ENCODE data around the gene NPFF. TPM values are rescaled to one million over a fixed set of nuclear protein-coding genes. Genes with fewer than 3 reads are reported as not detected.
A peak's percentile ranks its signal among the peaks of the same experiment; 100 is the strongest.

The NPFF gene
- total and polyA plus RNA-seq, 3 experiments from 2014 or later: not detected

DNA sequence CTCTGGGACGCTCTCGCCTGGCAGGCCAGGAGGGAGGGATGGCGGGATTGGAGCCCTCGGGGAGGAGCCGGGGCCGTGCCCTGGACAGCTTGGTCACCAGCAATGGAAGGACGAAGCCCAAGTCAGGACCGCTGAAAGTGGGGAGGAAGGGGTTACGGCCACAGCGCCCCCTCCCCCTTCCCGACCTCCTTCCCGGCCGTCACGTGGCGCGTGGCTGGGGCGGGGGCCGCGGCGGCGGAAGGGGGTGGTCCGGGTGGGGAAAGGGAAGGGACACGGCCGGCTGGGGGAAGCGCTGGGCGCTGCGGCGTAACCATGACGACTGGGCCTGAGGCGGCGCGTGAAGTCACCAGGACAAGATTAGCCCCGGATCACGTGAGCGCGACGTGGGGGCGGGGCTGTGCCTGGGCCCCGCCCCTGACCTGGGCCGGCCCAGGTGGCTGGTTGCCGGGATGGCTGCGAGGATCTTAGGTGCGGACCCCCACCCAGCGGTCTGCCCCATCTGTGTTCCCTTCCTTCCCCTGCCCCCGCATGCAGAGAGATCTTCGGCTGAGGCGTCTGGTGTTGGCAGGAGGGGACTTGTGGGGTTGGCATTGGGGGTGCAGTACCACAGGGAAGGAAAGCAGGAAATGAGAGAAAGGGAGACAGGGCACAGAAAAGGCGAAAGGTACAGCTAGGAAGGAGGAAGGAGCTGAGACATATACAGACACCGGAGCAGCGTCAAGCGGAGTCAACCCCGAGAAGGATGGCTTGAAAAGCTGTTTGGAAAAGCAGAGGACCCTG lies 14.3 kb downstream of the NPFF start:
- CTCF ChIA-PET: interaction anchor here (0.8 to 2.4 kb wide), 9 partner anchors 8 to 172 kb away, joined by 3 to 13 read pairs (median 3); partner anchors contain the start of genes AAAS, NPFF and TARBP2

DNA sequence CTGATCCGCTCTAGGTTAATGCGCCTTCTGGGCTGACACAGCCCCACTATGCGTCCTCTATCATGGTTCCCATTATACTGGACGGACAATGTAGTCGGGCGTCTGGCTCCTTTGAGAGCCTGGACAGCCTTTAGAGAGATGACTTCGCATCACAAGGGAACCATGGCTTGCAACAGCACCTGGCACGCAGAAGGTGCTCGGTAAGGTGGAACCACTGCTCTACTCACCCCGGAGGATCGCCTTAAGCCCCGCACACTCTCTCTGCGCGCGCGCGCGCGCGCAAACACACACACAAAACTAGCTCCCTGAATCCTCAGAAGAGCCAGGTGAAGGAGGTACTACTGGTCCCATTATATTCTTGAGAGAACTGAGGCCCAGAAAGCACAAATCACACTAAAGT lies 15.1 kb downstream of the NPFF start:
- Histone ChIP-seq H3K36me3 (ENCODE audit: insufficient read depth, low read length) (no peaks in the 10 kb centered on the region), H3K4me1 (ENCODE audit: insufficient read depth, low read length) (peaks cover 16% of the 10 kb centered on the region), H3K27ac (ENCODE audit: low read depth, low read length) (peak overlapping the region; percentile 51), H3K4me3 (ENCODE audit: low read length) (no peak overlapping the region), H3K27me3 (ENCODE audit: insufficient read depth, low read length, poor library complexity, severe bottlenecking) (no peaks in the 10 kb centered on the region), H3K9me3 (ENCODE audit: low read length) (no peaks in the 10 kb centered on the region)
- no peaks in the 10 kb centered on the region for H3K27me3 Mint-ChIP-seq
- peak in 1 of 5 donors; percentile 31 for DNase-seq
- peaks cover 21 to 52% (median 31%) of the 10 kb centered on the region in 3 donors for H3K4me1 Mint-ChIP-seq
- H3K4me3 Mint-ChIP-seq: peak overlapping the region; percentile 87 to 96 (median 92)
- no peaks in the 10 kb centered on the region for H3K9me3 Mint-ChIP-seq
- H3K36me3 Mint-ChIP-seq: peaks cover 0 to 12% (median 0%) of the 10 kb centered on the region in 3 donors
- CTCF ChIA-PET: interaction anchor here (1.1 to 2.4 kb wide), 6 partner anchors 8 to 39 kb away, joined by 3 to 13 read pairs (median 6); partner anchors contain the start of genes NPFF and TARBP2
- H3K27ac Mint-ChIP-seq: peak overlapping the region; percentile 47 to 98 (median 92)
- POLR2A ChIA-PET: interaction anchor here (0.5 to 2.4 kb wide), 4 partner anchors 9 to 167 kb away, joined by 3 to 17 read pairs (median 6); partner anchors contain the start of gene TARBP2

More for the DNA sequence above, 14.3 kb downstream of the NPFF start:
- DNase-seq: peak; percentile 79 to 93 (median 82)
- peak overlapping the region; percentile 51 for H3K27ac ChIP-seq (ENCODE audit: low read depth, low read length)
- Mint-ChIP-seq H3K27ac (peak overlapping the region; percentile 85 to 98 (median 94)), H3K4me1 (peaks cover 21 to 54% (median 39%) of the 10 kb centered on the region in 3 donors), H3K27me3 (no peaks in the 10 kb centered on the region), H3K4me3 (peak overlapping the region; percentile 87 to 96 (median 92)), H3K36me3 (peaks cover 0 to 7% (median 0%) of the 10 kb centered on the region in 3 donors), H3K9me3 (no peaks in the 10 kb centered on the region)
- H3K36me3 ChIP-seq (ENCODE audit: insufficient read depth, low read length): no peaks in the 10 kb centered on the region
- peaks cover 16% of the 10 kb centered on the region for H3K4me1 ChIP-seq (ENCODE audit: insufficient read depth, low read length)
- no peaks in the 10 kb centered on the region for H3K27me3 ChIP-seq (ENCODE audit: insufficient read depth, low read length, poor library complexity, severe bottlenecking)
- no peaks in the 10 kb centered on the region for H3K9me3 ChIP-seq (ENCODE audit: low read length)
- H3K4me3 ChIP-seq (ENCODE audit: low read length): peak overlapping the region; percentile 67
- POLR2A ChIA-PET: interaction anchor here (1.0 to 2.4 kb wide), 4 partner anchors 8 to 168 kb away, joined by 3 to 17 read pairs (median 4); partner anchors contain the start of gene TARBP2

DNA sequence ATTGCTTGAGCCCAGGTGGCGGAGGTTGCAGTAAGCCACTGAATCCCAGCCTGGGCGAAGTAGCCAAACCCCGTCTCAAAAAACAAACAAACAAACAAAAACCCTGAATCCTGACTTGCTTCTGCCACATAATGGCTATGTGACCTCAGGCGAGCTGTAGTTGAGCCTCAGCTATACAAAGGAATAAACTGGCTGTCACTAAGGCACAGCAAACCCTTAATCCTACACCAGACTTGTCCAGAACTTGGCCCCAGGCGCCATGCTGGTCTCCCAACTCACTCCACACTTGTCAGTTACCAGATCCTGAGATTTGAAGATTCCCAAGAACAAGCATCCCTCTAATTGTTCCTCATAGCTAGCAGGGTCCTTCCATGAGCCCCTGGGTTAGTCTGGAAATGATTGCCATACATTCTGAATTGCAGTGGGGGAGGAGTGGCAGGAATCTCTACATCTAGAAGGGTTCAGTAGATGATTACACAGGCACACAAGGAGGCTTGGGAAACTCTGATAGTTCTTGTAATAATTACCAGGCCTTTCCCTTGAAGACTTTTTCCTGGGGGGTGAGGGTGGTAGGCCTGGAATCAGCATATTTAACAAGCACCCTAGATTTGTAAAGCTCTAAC lies 17.9 kb downstream of the NPFF start:
- ChIA-PET CTCF (interaction anchor here (0.9 to 2.1 kb wide), 4 partner anchors 11 to 137 kb away, joined by 3 to 7 read pairs (median 4); partner anchors contain the start of gene TARBP2), POLR2A (interaction anchor here (0.7 to 1.3 kb wide), 3 partner anchors 11 to 14 kb away, joined by 3 to 8 read pairs (median 3); partner anchors contain the start of gene TARBP2)
- Mint-ChIP-seq H3K27me3 (no peaks in the 10 kb centered on the region), H3K36me3 (peaks cover 0 to 32% (median 0%) of the 10 kb centered on the region in 3 donors), H3K9me3 (no peaks in the 10 kb centered on the region), H3K4me1 (peaks cover 26 to 53% (median 30%) of the 10 kb centered on the region in 3 donors), H3K4me3 (no peak overlapping the region), H3K27ac (peak overlapping the region in 4 of 8 donors; percentile 29 to 85 (median 50))
- H3K4me3 ChIP-seq (ENCODE audit: low read length): no peak overlapping the region
- H3K27me3 ChIP-seq (ENCODE audit: insufficient read depth, low read length, poor library complexity, severe bottlenecking): no peaks in the 10 kb centered on the region
- H3K36me3 ChIP-seq (ENCODE audit: insufficient read depth, low read length): peaks cover 19% of the 10 kb centered on the region
- no peaks in the 10 kb centered on the region for H3K9me3 ChIP-seq (ENCODE audit: low read length)
- no peak for DNase-seq
- no peak overlapping the region for H3K27ac ChIP-seq (ENCODE audit: low read depth, low read length)
- peaks cover 14% of the 10 kb centered on the region for H3K4me1 ChIP-seq (ENCODE audit: insufficient read depth, low read length)

DNA sequence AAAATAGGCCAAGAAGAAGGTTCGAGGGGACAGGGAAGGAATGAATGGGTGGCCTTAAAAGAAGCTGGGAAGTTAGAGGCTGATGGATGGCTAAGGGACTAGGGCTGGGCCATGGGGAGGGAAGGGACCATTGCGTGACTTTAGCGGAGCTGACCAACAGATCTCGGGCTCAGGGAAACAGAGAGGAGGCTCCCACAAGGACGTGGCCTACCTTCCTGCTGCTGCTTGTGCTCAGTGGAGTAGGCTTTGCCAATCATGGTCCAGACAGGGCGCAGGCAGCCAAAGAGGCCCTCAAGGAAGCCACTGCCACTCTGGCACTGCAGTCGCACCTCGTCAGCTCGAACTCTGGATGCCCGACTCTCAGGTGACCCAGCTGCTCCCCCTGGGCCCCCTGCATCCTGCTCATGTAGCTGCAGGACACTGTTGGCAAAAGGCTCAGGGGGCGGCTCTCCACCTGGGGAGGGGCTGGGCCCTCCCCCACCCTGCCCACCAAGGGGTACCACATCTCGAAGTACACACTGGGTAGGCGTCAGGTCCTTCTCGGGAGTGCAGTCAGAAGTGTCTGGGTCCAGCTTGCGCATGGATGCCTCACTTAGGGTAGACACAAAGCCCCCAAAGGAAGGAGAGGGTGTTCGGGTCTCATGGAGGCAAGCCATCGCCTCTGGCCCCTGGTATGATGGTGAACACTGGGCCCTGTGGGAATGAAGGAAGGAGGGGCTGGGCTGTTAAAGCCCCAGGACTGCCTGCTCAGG lies 20.4 kb downstream of the NPFF start:
- Histone ChIP-seq H3K27ac (ENCODE audit: low read depth, low read length) (no peak overlapping the region), H3K36me3 (ENCODE audit: insufficient read depth, low read length) (peaks cover 22% of the 10 kb centered on the region), H3K4me1 (ENCODE audit: insufficient read depth, low read length) (no peaks in the 10 kb centered on the region), H3K4me3 (ENCODE audit: low read length) (no peak overlapping the region), H3K27me3 (ENCODE audit: insufficient read depth, low read length, poor library complexity, severe bottlenecking) (no peaks in the 10 kb centered on the region), H3K9me3 (ENCODE audit: low read length) (no peaks in the 10 kb centered on the region)
- no peaks in the 10 kb centered on the region for H3K9me3 Mint-ChIP-seq
- peaks cover 0 to 51% (median 4%) of the 10 kb centered on the region in 3 donors for H3K36me3 Mint-ChIP-seq
- peak overlapping the region; percentile 51 to 93 (median 64) for H3K27ac Mint-ChIP-seq
- CTCF ChIA-PET: interaction anchor here (0.7 to 0.8 kb wide), 2 partner anchors 22 to 135 kb away, joined by 3 read pairs; no protein-coding TSS in a partner anchor
- no peak for DNase-seq
- H3K4me1 Mint-ChIP-seq: peaks cover 8 to 30% (median 10%) of the 10 kb centered on the region in 3 donors
- H3K27me3 Mint-ChIP-seq: no peaks in the 10 kb centered on the region
- H3K4me3 Mint-ChIP-seq: peak overlapping the region in 1 of 7 donors; percentile 43
- POLR2A ChIA-PET: interaction anchor here (0.6 kb wide), 1 partner anchor 12 kb away, joined by 9 read pairs; no protein-coding TSS in a partner anchor

DNA sequence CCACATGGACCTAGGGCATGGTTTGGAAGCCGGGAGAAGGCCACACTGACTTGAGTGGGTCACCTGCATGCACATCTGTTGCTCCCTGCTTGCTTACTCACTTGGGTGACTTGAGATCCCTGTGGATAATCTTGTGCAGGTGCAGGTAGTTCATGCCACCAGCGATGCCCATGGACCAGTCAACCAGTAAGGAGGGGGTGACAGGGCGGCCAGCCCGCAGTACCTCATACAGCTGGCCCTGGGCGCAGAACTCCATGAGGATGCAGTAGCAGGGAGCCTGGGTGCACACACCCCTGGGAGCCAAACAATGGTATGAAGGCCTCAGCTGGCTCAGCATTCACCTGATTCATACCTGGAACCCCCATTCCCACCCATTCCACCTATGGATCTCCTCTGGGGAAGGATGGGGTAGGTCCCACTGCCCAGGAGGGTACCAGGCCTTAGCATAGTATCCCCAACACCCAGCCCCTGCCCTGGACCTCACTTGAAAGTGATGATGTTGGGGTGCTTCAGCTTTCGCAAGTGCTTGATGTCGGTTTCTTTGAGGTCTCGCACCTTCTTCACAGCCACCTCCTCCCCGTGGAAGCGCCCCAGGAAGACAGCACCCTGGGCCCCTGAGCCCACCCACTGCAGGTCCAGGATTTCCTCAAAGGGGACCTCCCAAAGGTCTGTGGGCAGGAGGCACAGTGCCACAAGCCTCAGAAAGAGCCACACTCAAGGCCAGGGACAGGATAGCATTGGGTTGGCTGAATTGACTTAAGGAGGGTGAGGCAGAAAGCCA lies 21.1 kb downstream of the NPFF start:
- Histone ChIP-seq H3K27ac (ENCODE audit: low read depth, low read length) (no peak overlapping the region), H3K4me1 (ENCODE audit: insufficient read depth, low read length) (no peaks in the 10 kb centered on the region), H3K4me3 (ENCODE audit: low read length) (no peak overlapping the region), H3K36me3 (ENCODE audit: insufficient read depth, low read length) (peaks cover 27% of the 10 kb centered on the region), H3K9me3 (ENCODE audit: low read length) (no peaks in the 10 kb centered on the region), H3K27me3 (ENCODE audit: insufficient read depth, low read length, poor library complexity, severe bottlenecking) (no peaks in the 10 kb centered on the region)
- Mint-ChIP-seq H3K27me3 (no peaks in the 10 kb centered on the region), H3K27ac (peak overlapping the region; percentile 61 to 82 (median 65)), H3K4me1 (peaks cover 8 to 29% (median 10%) of the 10 kb centered on the region in 3 donors), H3K4me3 (peak overlapping the region in 1 of 7 donors; percentile 43), H3K9me3 (no peaks in the 10 kb centered on the region), H3K36me3 (peaks cover 0 to 58% (median 6%) of the 10 kb centered on the region in 3 donors)
- CTCF ChIA-PET: interaction anchor here (0.7 kb wide), 1 partner anchor 134 kb away, joined by 3 read pairs; no protein-coding TSS in a partner anchor
- no peak for DNase-seq
- POLR2A ChIA-PET: no interaction called here

DNA sequence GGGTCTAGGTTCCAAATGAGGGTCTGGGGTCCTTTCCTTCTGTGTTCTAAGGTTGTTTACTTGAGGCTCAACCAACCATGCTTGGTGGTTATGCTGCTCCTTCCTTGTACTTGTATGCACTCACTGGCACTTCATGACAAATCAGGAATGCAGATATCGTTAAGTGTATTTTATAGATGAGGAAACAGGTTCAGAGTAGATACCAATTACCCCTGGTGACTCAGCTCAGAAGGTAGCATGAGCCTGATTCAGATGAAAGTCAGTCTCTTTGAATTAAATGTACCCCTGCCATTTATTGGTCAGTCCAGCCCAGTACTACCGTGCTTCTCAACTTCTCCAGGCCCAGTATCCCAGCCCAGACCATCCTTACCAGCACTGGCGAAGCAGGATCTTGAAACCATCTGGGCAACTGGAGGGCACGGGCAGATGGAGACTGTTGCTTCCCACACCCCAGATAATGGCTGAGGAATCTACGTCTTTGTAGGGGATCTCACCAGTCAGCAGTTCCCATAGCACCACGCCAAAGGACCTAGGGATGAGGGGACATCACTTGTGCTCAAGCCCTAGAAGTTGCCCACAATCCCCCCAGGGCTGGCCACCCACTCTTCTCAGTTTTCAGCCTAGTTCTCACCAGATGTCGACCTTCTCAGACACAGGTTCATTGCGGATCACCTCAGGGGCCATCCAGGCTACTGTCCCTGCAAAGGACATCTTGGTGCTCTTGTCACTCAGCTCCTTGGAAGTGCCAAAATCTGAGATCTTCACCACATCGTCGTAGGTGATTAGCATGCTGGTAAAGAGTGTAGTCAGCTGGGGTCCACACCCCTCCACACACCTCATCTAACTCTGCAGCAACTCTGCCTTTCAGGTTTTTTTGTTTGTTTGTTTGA lies 22.4 kb downstream of the NPFF start:
- no peak overlapping the region for H3K4me3 ChIP-seq (ENCODE audit: low read length)
- H3K27me3 ChIP-seq (ENCODE audit: insufficient read depth, low read length, poor library complexity, severe bottlenecking): no peaks in the 10 kb centered on the region
- POLR2A ChIA-PET: no interaction called here
- peaks cover 33% of the 10 kb centered on the region for H3K36me3 ChIP-seq (ENCODE audit: insufficient read depth, low read length)
- Mint-ChIP-seq H3K36me3 (peaks cover 0 to 68% (median 6%) of the 10 kb centered on the region in 3 donors), H3K4me3 (peak overlapping the region in 1 of 7 donors; percentile 59), H3K27ac (peak overlapping the region in 3 of 8 donors; percentile 35 to 84 (median 71)), H3K9me3 (no peaks in the 10 kb centered on the region), H3K4me1 (peaks cover 8 to 26% (median 10%) of the 10 kb centered on the region in 3 donors), H3K27me3 (no peaks in the 10 kb centered on the region)
- no peaks in the 10 kb centered on the region for H3K9me3 ChIP-seq (ENCODE audit: low read length)
- CTCF ChIA-PET: no interaction called here
- no peak overlapping the region for H3K27ac ChIP-seq (ENCODE audit: low read depth, low read length)
- no peaks in the 10 kb centered on the region for H3K4me1 ChIP-seq (ENCODE audit: insufficient read depth, low read length)
- no peak for DNase-seq
